ENCODE data around the gene RAVER2. TPM values are rescaled to one million over a fixed set of nuclear protein-coding genes. Genes with fewer than 3 reads are reported as not detected.

Gene RAVER2
- total RNA-seq, 4 donors from 2014 or later: 46.8 to 94.5 (median 71.0) TPM

- Histone ChIP-seq H3K27ac (no peak overlapping the region), H3K27me3 (no peaks in the 10 kb centered on the region), H3K9me3 (no peaks in the 10 kb centered on the region), H3K4me1 (no peaks in the 10 kb centered on the region), H3K36me3 (peaks cover 0 to 64% (median 28%) of the 10 kb centered on the region in 4 donors), H3K4me3 (no peak overlapping the region)
- in situ Hi-C loops (cut with MboI; ENCODE audit: low pct_ligation_motif_present in 1 of 4, low pct_unique_long_range_greater_than_20kb in 1 of 4, low sequenced_read_pairs in 3 of 4) (loop anchor here in 1 of 4 donors (25.0 kb wide), 1 partner anchor 572 kb away; no protein-coding TSS in a partner anchor), intact Hi-C loops (cut with DNase I; ENCODE audit: low total_unique reads) (no loop called here)
- TF ChIP-seq POLR2AphosphoS5 (IDR thresholded peaks at IDR 0.05): no peak
- TF ChIP-seq, protein P1, sequence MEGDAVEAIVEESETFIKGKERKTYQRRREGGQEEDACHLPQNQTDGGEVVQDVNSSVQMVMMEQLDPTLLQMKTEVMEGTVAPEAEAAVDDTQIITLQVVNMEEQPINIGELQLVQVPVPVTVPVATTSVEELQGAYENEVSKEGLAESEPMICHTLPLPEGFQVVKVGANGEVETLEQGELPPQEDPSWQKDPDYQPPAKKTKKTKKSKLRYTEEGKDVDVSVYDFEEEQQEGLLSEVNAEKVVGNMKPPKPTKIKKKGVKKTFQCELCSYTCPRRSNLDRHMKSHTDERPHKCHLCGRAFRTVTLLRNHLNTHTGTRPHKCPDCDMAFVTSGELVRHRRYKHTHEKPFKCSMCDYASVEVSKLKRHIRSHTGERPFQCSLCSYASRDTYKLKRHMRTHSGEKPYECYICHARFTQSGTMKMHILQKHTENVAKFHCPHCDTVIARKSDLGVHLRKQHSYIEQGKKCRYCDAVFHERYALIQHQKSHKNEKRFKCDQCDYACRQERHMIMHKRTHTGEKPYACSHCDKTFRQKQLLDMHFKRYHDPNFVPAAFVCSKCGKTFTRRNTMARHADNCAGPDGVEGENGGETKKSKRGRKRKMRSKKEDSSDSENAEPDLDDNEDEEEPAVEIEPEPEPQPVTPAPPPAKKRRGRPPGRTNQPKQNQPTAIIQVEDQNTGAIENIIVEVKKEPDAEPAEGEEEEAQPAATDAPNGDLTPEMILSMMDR (IDR thresholded peaks at IDR 0.05): no peak
- TF ChIP-seq EP300 (IDR thresholded peaks at IDR 0.05; ENCODE audit: low read depth): no peak
- DNase-seq: no peak
Measured at GRCh38 chr1:64834734-64835133, 89.9 kb downstream of the RAVER2 start.

- TF ChIP-seq, protein P1 (IDR thresholded peaks at IDR 0.05): no peak
- TF ChIP-seq POLR2A (IDR thresholded peaks at IDR 0.05): no peak
- TF ChIP-seq EP300 (IDR thresholded peaks at IDR 0.05; ENCODE audit: low read depth): no peak
- no peak for TF ChIP-seq POLR2AphosphoS5 (IDR thresholded peaks at IDR 0.05)
- no peak overlapping the region for H3K4me3 ChIP-seq
- H3K9me3 ChIP-seq: no peaks in the 10 kb centered on the region
- in situ Hi-C loops (cut with MboI; ENCODE audit: low pct_ligation_motif_present in 1 of 4, low pct_unique_long_range_greater_than_20kb in 1 of 4, low sequenced_read_pairs in 3 of 4) (loop anchor here in 1 of 4 donors (25.0 kb wide), 1 partner anchor 575 kb away; no protein-coding TSS in a partner anchor), intact Hi-C loops (cut with DNase I; ENCODE audit: low total_unique reads) (no loop called here)
- WGBS, 2 donors (ENCODE audit: low coverage in 1 of 2): 80 to 96% methylated on average over 1 to 8 of the region's 8 CpGs
- no peaks in the 10 kb centered on the region for H3K4me1 ChIP-seq
- DNase-seq: no peak
- peaks cover 0 to 82% (median 34%) of the 10 kb centered on the region in 4 donors for H3K36me3 ChIP-seq
- H3K27me3 ChIP-seq: no peaks in the 10 kb centered on the region
- no peak overlapping the region for H3K27ac ChIP-seq
Measured at GRCh38 chr1:64836802-64837201, 91.9 kb downstream of the RAVER2 start.

DNA sequence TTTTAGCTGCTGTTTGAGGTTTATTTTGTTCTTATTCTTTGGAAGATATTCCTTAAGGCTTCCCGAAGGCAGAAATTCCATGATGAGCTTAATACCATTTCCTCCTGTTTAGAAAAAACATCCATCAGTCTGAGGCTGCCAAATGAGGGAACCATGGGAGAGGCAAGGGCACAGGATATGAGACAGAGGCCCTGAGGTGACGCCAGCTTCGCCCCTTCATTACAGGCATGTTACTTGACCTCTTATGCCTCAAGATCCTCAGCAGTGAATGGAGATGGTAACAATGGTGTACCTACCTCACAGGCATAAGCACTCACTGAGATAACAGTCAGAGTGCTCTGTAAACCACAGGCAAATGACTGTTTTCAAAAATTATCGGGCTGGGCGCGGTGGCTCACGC, 93.6 kb downstream of the RAVER2 start:
- Histone ChIP-seq H3K9me3 (no peaks in the 10 kb centered on the region), H3K4me1 (no peaks in the 10 kb centered on the region), H3K4me3 (no peak overlapping the region), H3K36me3 (peaks cover 0 to 80% (median 28%) of the 10 kb centered on the region in 4 donors), H3K27me3 (no peaks in the 10 kb centered on the region), H3K27ac (no peak overlapping the region)
- TF ChIP-seq, protein P1 (IDR thresholded peaks at IDR 0.05): no peak
- TF ChIP-seq POLR2A (IDR thresholded peaks at IDR 0.05) (no peak), EP300 (IDR thresholded peaks at IDR 0.05; ENCODE audit: low read depth) (no peak), POLR2AphosphoS5 (IDR thresholded peaks at IDR 0.05) (no peak)
- intact Hi-C loops (cut with DNase I; ENCODE audit: low total_unique reads): no loop called here
- DNase-seq: no peak
- in situ Hi-C loops (cut with MboI; ENCODE audit: low pct_ligation_motif_present in 1 of 4, low pct_unique_long_range_greater_than_20kb in 1 of 4, low sequenced_read_pairs in 3 of 4): loop anchor here in 1 of 4 donors (25.0 kb wide), 1 partner anchor 576 kb away; no protein-coding TSS in a partner anchor
- 80 to 91% methylated on average over 1 to 7 of the region's 7 CpGs for WGBS, 2 donors (ENCODE audit: low coverage in 1 of 2)

DNA sequence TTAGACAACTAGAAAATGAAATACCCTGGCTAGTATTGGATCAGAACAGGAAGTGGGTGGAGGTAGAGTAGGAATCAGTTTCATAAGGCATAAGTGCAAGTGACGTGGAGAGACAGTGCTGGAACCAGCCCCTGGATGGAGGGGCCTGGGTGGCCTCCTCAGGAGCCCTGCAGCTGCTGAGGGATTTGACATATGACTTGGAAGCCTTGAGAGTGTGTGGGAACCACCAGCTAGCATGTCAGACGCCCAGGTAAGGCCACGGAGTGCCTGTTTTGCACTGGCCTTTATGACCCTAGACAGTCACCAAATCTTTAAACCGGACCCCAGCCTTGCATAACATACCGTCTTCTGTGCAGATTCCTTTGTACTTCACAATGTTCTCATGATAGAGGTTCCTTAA, 94.4 kb downstream of the RAVER2 start:
- Histone ChIP-seq H3K4me3 (no peak overlapping the region), H3K9me3 (no peaks in the 10 kb centered on the region), H3K4me1 (no peaks in the 10 kb centered on the region), H3K36me3 (peaks cover 0 to 80% (median 26%) of the 10 kb centered on the region in 4 donors), H3K27me3 (no peaks in the 10 kb centered on the region), H3K27ac (no peak overlapping the region)
- TF ChIP-seq EP300 (IDR thresholded peaks at IDR 0.05; ENCODE audit: low read depth): no peak
- TF ChIP-seq, protein P1 (IDR thresholded peaks at IDR 0.05): no peak
- TF ChIP-seq POLR2A (IDR thresholded peaks at IDR 0.05): no peak
- in situ Hi-C loops (cut with MboI; ENCODE audit: low pct_ligation_motif_present in 1 of 4, low pct_unique_long_range_greater_than_20kb in 1 of 4, low sequenced_read_pairs in 3 of 4): loop anchor here in 1 of 4 donors (25.0 kb wide), 1 partner anchor 577 kb away; no protein-coding TSS in a partner anchor
- no peak for DNase-seq
- intact Hi-C loops (cut with DNase I; ENCODE audit: low total_unique reads): no loop called here
- 75 to 93% methylated on average over 2 to 5 of the region's 5 CpGs for WGBS, 2 donors (ENCODE audit: low coverage in 1 of 2)
